Measurements from ENCODE around the gene CAMK4.

DNA sequence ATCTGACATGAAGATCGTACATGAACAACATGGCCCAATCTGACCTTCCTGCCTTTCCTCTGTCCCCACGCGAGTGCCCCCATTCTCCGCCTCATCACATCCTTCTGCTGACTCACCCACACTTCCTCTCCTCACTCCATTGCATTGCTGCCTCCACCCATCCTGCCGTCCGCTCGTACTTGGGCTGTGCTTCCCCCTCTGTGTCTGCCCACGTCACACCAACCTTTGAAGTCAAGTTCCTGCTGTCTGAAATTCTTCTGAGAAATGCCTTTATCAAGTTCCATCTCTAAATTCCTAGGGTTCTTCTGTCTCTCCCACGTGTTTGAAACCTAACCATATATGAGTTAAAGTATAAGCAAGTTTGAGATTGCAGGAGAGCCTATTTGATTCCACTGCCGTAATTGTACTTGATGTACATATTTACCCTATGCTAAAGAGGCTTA is 306.1 kb downstream of the CAMK4 start:
- TF ChIP-seq, protein P1, sequence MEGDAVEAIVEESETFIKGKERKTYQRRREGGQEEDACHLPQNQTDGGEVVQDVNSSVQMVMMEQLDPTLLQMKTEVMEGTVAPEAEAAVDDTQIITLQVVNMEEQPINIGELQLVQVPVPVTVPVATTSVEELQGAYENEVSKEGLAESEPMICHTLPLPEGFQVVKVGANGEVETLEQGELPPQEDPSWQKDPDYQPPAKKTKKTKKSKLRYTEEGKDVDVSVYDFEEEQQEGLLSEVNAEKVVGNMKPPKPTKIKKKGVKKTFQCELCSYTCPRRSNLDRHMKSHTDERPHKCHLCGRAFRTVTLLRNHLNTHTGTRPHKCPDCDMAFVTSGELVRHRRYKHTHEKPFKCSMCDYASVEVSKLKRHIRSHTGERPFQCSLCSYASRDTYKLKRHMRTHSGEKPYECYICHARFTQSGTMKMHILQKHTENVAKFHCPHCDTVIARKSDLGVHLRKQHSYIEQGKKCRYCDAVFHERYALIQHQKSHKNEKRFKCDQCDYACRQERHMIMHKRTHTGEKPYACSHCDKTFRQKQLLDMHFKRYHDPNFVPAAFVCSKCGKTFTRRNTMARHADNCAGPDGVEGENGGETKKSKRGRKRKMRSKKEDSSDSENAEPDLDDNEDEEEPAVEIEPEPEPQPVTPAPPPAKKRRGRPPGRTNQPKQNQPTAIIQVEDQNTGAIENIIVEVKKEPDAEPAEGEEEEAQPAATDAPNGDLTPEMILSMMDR (IDR thresholded peaks at IDR 0.05; ENCODE audit: low read depth, low read length) = no peak
- no peak for TF ChIP-seq EZH2phosphoT487 (IDR thresholded peaks at IDR 0.05; ENCODE audit: low read depth)

Data from OCI-LY3 (cell line).